K562 (cell line): ENCODE data around the gene TMCC1. TPM values are rescaled to one million over a fixed set of nuclear protein-coding genes. Genes with fewer than 3 reads are reported as not detected.

Experiments
- ATAC-seq: fragments of 200-7000 bp; cut with Tn5 transposase; 3 replicates; pipeline ENCODE4 v1.9.1; 2020; ENCODE audit warnings: moderate library complexity
- BruUV-seq: library from RNA; stranded (reverse); fragments of 400-500 nt; replicated peaks from 2 replicates; lab custom pipeline; 2021; lab: Mats Ljungman, UMichigan
- CTCF ChIA-PET: fragments of 300-600 bp; formaldehyde crosslinking; extraction: SDS; loops from one replicate; lab custom pipeline; 2021; ENCODE audit warnings: low intra/inter-chr PET ratio; lab: Yijun Ruan, JAX
- POLR2A ChIA-PET: fragments of 300-600, 350-650 bp; sonication (Branson Sonifier 250); formaldehyde crosslinking; extraction: SDS; loops from one replicate; lab custom pipeline; 2021; ENCODE audit warnings: antibody characterized with exemption, inconsistent platforms; lab: Yijun Ruan, JAX
- DNase-seq, 4 experiments: peaks; one replicate each; pipeline versions ENCODE4 v3.0.0 to v3.0.0-alpha.2; 2011 to 2018; ENCODE audit warnings: low spot score in 3 of 4, mixed read lengths in 3 of 4; ENCODE audit errors: extremely low read depth in 1 of 4
- FAIRE-seq: peaks from 2 replicates; lab custom pipeline; 2011; peaks lifted over from hg19 to GRCh38; lab: Jason Lieb, UNC
- H2AFZ ChIP-seq: 2 replicates; pipeline ENCODE4 v1.6.0; 2011; ENCODE audit warnings: low read depth, low read length, control low read depth, inconsistent platforms
- H3K27ac ChIP-seq: fragments of 200-600 bp; 3 replicates; pipeline ENCODE4 v1.8.0; 2011; ENCODE audit warnings: low read depth, mild to moderate bottlenecking, control low read depth, inconsistent platforms, low read length, moderate library complexity, mixed read lengths; ENCODE audit errors: extremely low read depth
- H3K27me3 ChIP-seq, 2 experiments: fragments of 300-600 bp in 1 of 2; 2 replicates in 1 of 2; 3 replicates in 1 of 2; pipeline versions ENCODE4 v1.6.0 to v1.8.0; 2011; ENCODE audit warnings: inconsistent platforms in 2 of 2, low read length in 2 of 2, mild to moderate bottlenecking in 1 of 2, mixed read lengths in 1 of 2, moderate library complexity in 1 of 2; ENCODE audit not compliant: control insufficient read depth in 2 of 2, insufficient read depth in 2 of 2
- H3K36me3 ChIP-seq: fragments of 300-600 bp; 3 replicates; pipeline ENCODE4 v1.8.0; 2011; ENCODE audit warnings: mild to moderate bottlenecking, low read length, inconsistent platforms; ENCODE audit not compliant: control insufficient read depth, insufficient read depth
- H3K4me1 ChIP-seq, 2 experiments: fragments of 200-600 bp in 1 of 2; replicated peaks in 1 of 2; 2 replicates in 1 of 2; 3 replicates in 1 of 2; pipeline versions ENCODE4 v1.5.1 to v1.8.0; 2011; ENCODE audit warnings: inconsistent platforms in 2 of 2, low read length in 2 of 2, mild to moderate bottlenecking in 1 of 2, mixed read lengths in 1 of 2, moderate library complexity in 1 of 2; ENCODE audit not compliant: control insufficient read depth in 2 of 2, insufficient read depth in 2 of 2
- H3K4me2 ChIP-seq: 2 replicates; pipeline ENCODE4 v1.6.1; 2011; ENCODE audit warnings: low read length, control low read depth, inconsistent platforms, mixed read lengths; ENCODE audit not compliant: insufficient read depth
- H3K4me3 ChIP-seq: fragments of 200-600 bp; sonication (generic), shearing (Covaris generic); 2 replicates; pipeline ENCODE4 v1.5.1; 2016; ENCODE audit warnings: control low read depth, inconsistent platforms
- H3K79me2 ChIP-seq: fragments of 200-600 bp; 3 replicates; pipeline ENCODE4 v1.8.0; 2011; ENCODE audit warnings: low read length, inconsistent platforms; ENCODE audit not compliant: control insufficient read depth, insufficient read depth
- H3K9ac ChIP-seq, 2 experiments: 2 replicates each; pipeline versions ENCODE4 v1.6.0 to v1.6.1; 2011; ENCODE audit warnings: low read depth in 2 of 2, low read length in 2 of 2, control low read depth in 1 of 2, inconsistent platforms in 1 of 2, mild to moderate bottlenecking in 1 of 2, mixed read lengths in 1 of 2; ENCODE audit not compliant: insufficient read depth in 1 of 2
- H3K9me1 ChIP-seq: one replicate; pipeline ENCODE4 v1.6.0; 2011; ENCODE audit warnings: inconsistent platforms, mild to moderate bottlenecking, low read length, moderate library complexity; ENCODE audit not compliant: control insufficient read depth, insufficient read depth
- H3K9me3 ChIP-seq: replicated peaks from 2 replicates; pipeline ENCODE4 v1.5.1; 2011; ENCODE audit warnings: low read depth, low read length, inconsistent platforms; ENCODE audit not compliant: control insufficient read depth, insufficient read depth
- H4K20me1 ChIP-seq: replicated peaks from 2 replicates; pipeline ENCODE4 v1.6.1; 2011; ENCODE audit warnings: low read length, inconsistent platforms, mixed read lengths; ENCODE audit not compliant: control insufficient read depth, insufficient read depth
- CBX1 ChIP-seq: sonication (generic); IDR thresholded peaks from 2 replicates; pipeline ENCODE4 v1.6.1; 2016; ENCODE audit warnings: antibody characterized with exemption, low read depth, mild to moderate bottlenecking
- CEBPB ChIP-seq: fragments of 450-650 bp; IDR thresholded peaks from 2 replicates; pipeline ENCODE4 v1.6.1; 2016; ENCODE audit warnings: missing genetic modification characterization, missing compliant biosample characterization
- CHCHD3 ChIP-seq: fragments of 250-450 bp; sonication (Bioruptor Pico); IDR thresholded peaks from 2 replicates; pipeline ENCODE4 v2.1.2; 2022; ENCODE audit warnings: mild to moderate bottlenecking
- CHD1 ChIP-seq: fragments of 200-600 bp; sonication (generic); IDR thresholded peaks from one replicate; pipeline ENCODE4 v1.6.1; 2012; ENCODE audit warnings: mild to moderate bottlenecking, moderate library complexity, low read length, inconsistent platforms
- FOXK1 ChIP-seq: sonication (generic); formaldehyde crosslinking; IDR thresholded peaks from 2 replicates; pipeline ENCODE4 v1.8.0; 2022; ENCODE audit warnings: missing genetic modification reagents, mild to moderate bottlenecking, borderline replicate concordance
- MCM2 ChIP-seq: fragments of 450-650 bp; IDR thresholded peaks from 2 replicates; pipeline ENCODE4 v1.6.1; 2017; ENCODE audit warnings: low read depth, mild to moderate bottlenecking
- MCM7 ChIP-seq, 2 experiments: fragments of 450-650 bp; IDR thresholded peaks; 2 replicates each; pipeline ENCODE4 v1.6.1; 2016 to 2018
- MLX ChIP-seq, 2 experiments: fragments of 450-650 bp in 1 of 2; sonication (generic) in 1 of 2; formaldehyde crosslinking; conservative IDR thresholded peaks; 2 replicates each; pipeline versions ENCODE4 v1.4.0 to v1.8.1; 2020 to 2022; ENCODE audit warnings: mild to moderate bottlenecking in 1 of 2, missing genetic modification reagents in 1 of 2
- NCOA6 ChIP-seq: fragments of 450-650 bp; IDR thresholded peaks from 2 replicates; pipeline ENCODE4 v1.6.1; 2017; ENCODE audit warnings: mild to moderate bottlenecking
- NRF1 ChIP-seq, 2 experiments: fragments of 450-650 bp; IDR thresholded peaks in 1 of 2; conservative IDR thresholded peaks in 1 of 2; 2 replicates each; pipeline ENCODE4 v1.6.1; 2014; ENCODE audit warnings: mild to moderate bottlenecking in 2 of 2
- SMARCA4 ChIP-seq: fragments of 450-650 bp; IDR thresholded peaks from 2 replicates; pipeline ENCODE4 v1.6.1; 2016
- TAL1 ChIP-seq: fragments of 450-650 bp; IDR thresholded peaks from 2 replicates; pipeline ENCODE4 v1.6.1; 2016; ENCODE audit warnings: mild to moderate bottlenecking
- ZBTB26 ChIP-seq: fragments of 450-650 bp; formaldehyde crosslinking; IDR thresholded peaks from 2 replicates; pipeline ENCODE4 v1.4.0; 2022; ENCODE audit warnings: missing genetic modification characterization
- ZBTB7A ChIP-seq: IDR thresholded peaks from 2 replicates; pipeline ENCODE4 v1.6.1; 2011; ENCODE audit warnings: low read depth, mild to moderate bottlenecking, low read length, moderate library complexity, borderline replicate concordance; ENCODE audit not compliant: control insufficient read depth
- ZNF121 ChIP-seq: sonication (generic); formaldehyde crosslinking; conservative IDR thresholded peaks from 2 replicates; pipeline ENCODE4 v1.8.0; 2022; ENCODE audit warnings: missing genetic modification reagents
- ZNF253 ChIP-seq: fragments of 250-450 bp; sonication (Bioruptor Pico); conservative IDR thresholded peaks from 2 replicates; pipeline ENCODE4 v1.6.1; 2021; ENCODE audit warnings: mild to moderate bottlenecking
- ZNF311 ChIP-seq: fragments of 250-450 bp; sonication (Bioruptor Pico); IDR thresholded peaks from 2 replicates; pipeline ENCODE4 v1.4.0; 2020; ENCODE audit warnings: mild to moderate bottlenecking, moderate library complexity
- WGBS: fragments of 100-300 bp; shearing (Covaris generic); methylation state at CpG from one replicate; pipeline ENCODE4 v1.1.6; 2016; ENCODE audit warnings: low coverage, mixed read lengths; ENCODE audit not compliant: insufficient coverage; ENCODE audit errors: missing lambda C conversion rate; 5-methylcytosine and 5-hydroxymethylcytosine counted together
- in situ Hi-C: fragments of 300-500 bp; cut with MboI; formaldehyde crosslinking; loops from 4 replicates; pipeline ENCODE4 v1.15.0; 2018; ENCODE audit warnings: inconsistent platforms, mixed read lengths
- intact Hi-C: fragments of 100-400 bp; cut with micrococcal nuclease; formaldehyde crosslinking; loops from 2 replicates; pipeline ENCODE4 v1.14.2; 2022
- polyA plus RNA-seq, 8 experiments: library from polyadenylated mRNA; depleted of rRNA in 4 of 8; stranded (reverse) in 5 of 8; unstranded in 3 of 8; fragments of >200 nt; fragmentation: Nextera tagmentation in 2 of 8; fragmentation: Illumina TruSeq in 1 of 8; extraction: Ambion mirVana in 2 of 8; extraction: Trizol in 1 of 8; gene quantifications; 2 replicates each; pipeline versions ENCODE4 v1.2.1 to v1.2.3, GENCODE V29; 2011 to 2014; ENCODE audit warnings: inconsistent platforms in 1 of 8, missing spikeins in 1 of 8
- total RNA-seq, 7 experiments: library from RNA; depleted of rRNA in 6 of 7; stranded (reverse); fragments of >200 nt in 6 of 7; fragmentation: Illumina TruSeq in 2 of 7; extraction: Trizol in 2 of 7; gene quantifications; 2 replicates each; pipeline versions ENCODE4 v1.2.1 to v1.2.3, GENCODE V29; 2011 to 2021; ENCODE audit warnings: low replicate concordance in 1 of 7

The TMCC1 gene
- total and polyA plus RNA-seq, 9 of the 15 experiments (the other 6 are each of a cell fraction or from before 2014, with no cell fraction given): 0.89 to 8.7 (median 4.0) TPM

- TF ChIP-seq SMARCA4 (no peak), MLX (CRISPR knock-in tag; conservative IDR thresholded peaks at IDR 0.05) (no peak), ZNF253 (CRISPR knock-in tag) (no peak), NRF1 (conservative IDR thresholded peaks at IDR 0.05 in 1 of 2, IDR thresholded peaks at IDR 0.05 in 1 of 2) (no peak), FOXK1 (CRISPR knock-in tag) (no peak), ZNF121 (CRISPR knock-in tag) (no peak), MCM2 (no peak), NCOA6 (no peak), MCM7 (IDR thresholded peaks at IDR 0.05) (no peak), ZBTB7A (no peak), CHD1 (no peak), ZBTB26 (CRISPR knock-in tag) (no peak), TAL1 (no peak), CEBPB (no peak), ZNF311 (CRISPR knock-in tag) (no peak), CHCHD3 (CRISPR knock-in tag) (no peak), CBX1 (no peak)
- no TSS peak for BruUV-seq
- Histone ChIP-seq H3K27me3 (no peaks in the 10 kb centered on the region), H3K27ac (no peak overlapping the region), H3K4me2 (no peak overlapping the region), H3K9me1 (no peaks in the 10 kb centered on the region), H4K20me1 (no peaks in the 10 kb centered on the region), H3K4me1 (no peaks in the 10 kb centered on the region), H3K79me2 (no peaks in the 10 kb centered on the region), H3K9ac (no peak overlapping the region), H3K36me3 (0 out of 3 replicates have a peak, but pooled peaks cover 4% of the 10 kb centered on the region), H2AFZ (no peak overlapping the region), H3K4me3 (no peak overlapping the region), H3K9me3 (no peaks in the 10 kb centered on the region)
- in situ Hi-C loops: no loop called here
- no peak for ATAC-seq
- CTCF ChIA-PET: no interaction called here
- no peak for DNase-seq
- intact Hi-C loops: no loop called here
- POLR2A ChIA-PET: interaction anchor here (0.9 to 1.1 kb wide), 2 partner anchors 22 to 25 kb away, joined by 3 to 4 read pairs; no protein-coding TSS in a partner anchor
- 72% methylated on average over 5 of the region's 5 CpGs for WGBS
- FAIRE-seq: no peak
Observed at GRCh38 chr3:129867506-129868124, 25.9 kb downstream of the TMCC1 start.
